GM18519 (cell line): ENCODE measurements around the gene HAPSTR1.

ENCODE experiments used
- ATAC-seq: cut with Tn5 transposase; IDR thresholded peaks from one replicate; pipeline ENCODE4 v1.9.1; 2021; ENCODE audit warnings: mild to moderate bottlenecking, moderate library complexity; ENCODE audit not compliant: unreplicated experiment, low FRiP score

HAPSTR1 gene

GRCh38 chr16:9119795-9120194 is 28.4 kb downstream of the HAPSTR1 start:
- no peak for ATAC-seq

GRCh38 chr16:9122342-9122741 is 30.9 kb downstream of the HAPSTR1 start:
- ATAC-seq, result no peak

- no peak for ATAC-seq
These were observed 31.5 kb downstream of the HAPSTR1 start for GRCh38 chr16:9122969-9123368.

GRCh38 chr16:9123401-9123800 is 32.0 kb downstream of the HAPSTR1 start:
- ATAC-seq, result no peak

- no peak for ATAC-seq
These were observed 32.4 kb downstream of the HAPSTR1 start for GRCh38 chr16:9123871-9124270.

GRCh38 chr16:9124444-9124843 is 33.0 kb downstream of the HAPSTR1 start:
- no peak for ATAC-seq

GRCh38 chr16:9124908-9125584 is 33.6 kb downstream of the HAPSTR1 start:
- no peak for ATAC-seq

GRCh38 chr16:9125658-9126505 is 34.4 kb downstream of the HAPSTR1 start:
- no peak for ATAC-seq

- ATAC-seq, result no peak
These were observed 35.2 kb downstream of the HAPSTR1 start for GRCh38 chr16:9126609-9127008.

- no peak for ATAC-seq
These were observed 37.2 kb downstream of the HAPSTR1 start for GRCh38 chr16:9128346-9129342.

- ATAC-seq, result no peak
These were observed 42.9 kb downstream of the HAPSTR1 start for GRCh38 chr16:9134306-9134705.

GRCh38 chr16:9134739-9135138 is 43.3 kb downstream of the HAPSTR1 start:
- no peak for ATAC-seq

- ATAC-seq, result no peak
These were observed 44.4 kb downstream of the HAPSTR1 start for GRCh38 chr16:9135797-9136196.

GRCh38 chr16:9136596-9136995 is 45.2 kb downstream of the HAPSTR1 start:
- no peak for ATAC-seq

GRCh38 chr16:9138021-9138680 is 46.7 kb downstream of the HAPSTR1 start:
- ATAC-seq, result no peak

- no peak for ATAC-seq
These were observed 47.5 kb downstream of the HAPSTR1 start for GRCh38 chr16:9138731-9139501.

- peak; percentile 76 for ATAC-seq
These were observed 48.5 kb downstream of the HAPSTR1 start for GRCh38 chr16:9139965-9140364.
